K562 (cell line): Measurements from ENCODE around the gene AGFG1. TPM values are rescaled to one million over a fixed set of nuclear protein-coding genes. Genes with fewer than 3 reads are reported as not detected.

Experiments
- ATAC-seq: fragments of 200-7000 bp; cut with Tn5 transposase; 3 replicates; pipeline ENCODE4 v1.9.1; 2020; ENCODE audit warnings: moderate library complexity
- BruUV-seq: library from RNA; stranded (reverse); fragments of 400-500 nt; replicated peaks from 2 replicates; lab custom pipeline; 2021; lab: Mats Ljungman, UMichigan
- CTCF ChIA-PET: fragments of 300-600 bp; formaldehyde crosslinking; extraction: SDS; loops from one replicate; lab custom pipeline; 2021; ENCODE audit warnings: low intra/inter-chr PET ratio; lab: Yijun Ruan, JAX
- POLR2A ChIA-PET: fragments of 300-600, 350-650 bp; sonication (Branson Sonifier 250); formaldehyde crosslinking; extraction: SDS; loops from one replicate; lab custom pipeline; 2021; ENCODE audit warnings: antibody characterized with exemption, inconsistent platforms; lab: Yijun Ruan, JAX
- DNase-seq, 4 experiments: peaks; one replicate each; pipeline versions ENCODE4 v3.0.0 to v3.0.0-alpha.2; 2011 to 2018; ENCODE audit warnings: low spot score in 3 of 4, mixed read lengths in 3 of 4; ENCODE audit errors: extremely low read depth in 1 of 4
- FAIRE-seq: peaks from 2 replicates; lab custom pipeline; 2011; peaks lifted over from hg19 to GRCh38; lab: Jason Lieb, UNC
- H2AFZ ChIP-seq: 2 replicates; pipeline ENCODE4 v1.6.0; 2011; ENCODE audit warnings: low read depth, low read length, control low read depth, inconsistent platforms
- H3K27ac ChIP-seq: fragments of 200-600 bp; 3 replicates; pipeline ENCODE4 v1.8.0; 2011; ENCODE audit warnings: low read depth, mild to moderate bottlenecking, control low read depth, inconsistent platforms, low read length, moderate library complexity, mixed read lengths; ENCODE audit errors: extremely low read depth
- H3K27me3 ChIP-seq, 2 experiments: fragments of 300-600 bp in 1 of 2; 2 replicates in 1 of 2; 3 replicates in 1 of 2; pipeline versions ENCODE4 v1.6.0 to v1.8.0; 2011; ENCODE audit warnings: inconsistent platforms in 2 of 2, low read length in 2 of 2, mild to moderate bottlenecking in 1 of 2, mixed read lengths in 1 of 2, moderate library complexity in 1 of 2; ENCODE audit not compliant: control insufficient read depth in 2 of 2, insufficient read depth in 2 of 2
- H3K36me3 ChIP-seq: fragments of 300-600 bp; 3 replicates; pipeline ENCODE4 v1.8.0; 2011; ENCODE audit warnings: mild to moderate bottlenecking, low read length, inconsistent platforms; ENCODE audit not compliant: control insufficient read depth, insufficient read depth
- H3K4me1 ChIP-seq, 2 experiments: fragments of 200-600 bp in 1 of 2; replicated peaks in 1 of 2; 2 replicates in 1 of 2; 3 replicates in 1 of 2; pipeline versions ENCODE4 v1.5.1 to v1.8.0; 2011; ENCODE audit warnings: inconsistent platforms in 2 of 2, low read length in 2 of 2, mild to moderate bottlenecking in 1 of 2, mixed read lengths in 1 of 2, moderate library complexity in 1 of 2; ENCODE audit not compliant: control insufficient read depth in 2 of 2, insufficient read depth in 2 of 2
- H3K4me2 ChIP-seq: 2 replicates; pipeline ENCODE4 v1.6.1; 2011; ENCODE audit warnings: low read length, control low read depth, inconsistent platforms, mixed read lengths; ENCODE audit not compliant: insufficient read depth
- H3K4me3 ChIP-seq: fragments of 200-600 bp; sonication (generic), shearing (Covaris generic); 2 replicates; pipeline ENCODE4 v1.5.1; 2016; ENCODE audit warnings: control low read depth, inconsistent platforms
- H3K79me2 ChIP-seq: fragments of 200-600 bp; 3 replicates; pipeline ENCODE4 v1.8.0; 2011; ENCODE audit warnings: low read length, inconsistent platforms; ENCODE audit not compliant: control insufficient read depth, insufficient read depth
- H3K9ac ChIP-seq, 2 experiments: 2 replicates each; pipeline versions ENCODE4 v1.6.0 to v1.6.1; 2011; ENCODE audit warnings: low read depth in 2 of 2, low read length in 2 of 2, control low read depth in 1 of 2, inconsistent platforms in 1 of 2, mild to moderate bottlenecking in 1 of 2, mixed read lengths in 1 of 2; ENCODE audit not compliant: insufficient read depth in 1 of 2
- H3K9me1 ChIP-seq: one replicate; pipeline ENCODE4 v1.6.0; 2011; ENCODE audit warnings: inconsistent platforms, mild to moderate bottlenecking, low read length, moderate library complexity; ENCODE audit not compliant: control insufficient read depth, insufficient read depth
- H3K9me3 ChIP-seq: replicated peaks from 2 replicates; pipeline ENCODE4 v1.5.1; 2011; ENCODE audit warnings: low read depth, low read length, inconsistent platforms; ENCODE audit not compliant: control insufficient read depth, insufficient read depth
- H4K20me1 ChIP-seq: replicated peaks from 2 replicates; pipeline ENCODE4 v1.6.1; 2011; ENCODE audit warnings: low read length, inconsistent platforms, mixed read lengths; ENCODE audit not compliant: control insufficient read depth, insufficient read depth
- CBFA2T3 ChIP-seq: fragments of 450-650 bp; IDR thresholded peaks from 2 replicates; pipeline ENCODE4 v1.6.1; 2017
- CTBP1 ChIP-seq: fragments of 450-650 bp; IDR thresholded peaks from 2 replicates; pipeline ENCODE4 v1.6.1; 2016; ENCODE audit warnings: borderline replicate concordance
- DPF2 ChIP-seq: fragments of 450-650 bp; IDR thresholded peaks from 2 replicates; pipeline ENCODE4 v1.6.1; 2016
- JUND ChIP-seq, 2 experiments: IDR thresholded peaks; 2 replicates in 1 of 2; 3 replicates in 1 of 2; pipeline ENCODE4 v1.6.1; 2011; ENCODE audit warnings: borderline replicate concordance in 2 of 2, low read depth in 2 of 2, low read length in 2 of 2, improper control_type of control experiment in 1 of 2, missing biosample characterization in 1 of 2, missing genetic modification characterization in 1 of 2, missing genetic modification reagents in 1 of 2
- KDM2B ChIP-seq: fragments of 250-450 bp; sonication (Bioruptor Pico); IDR thresholded peaks from 2 replicates; pipeline ENCODE4 v1.8.0; 2021; ENCODE audit warnings: mild to moderate bottlenecking, moderate library complexity
- LEF1 ChIP-seq: fragments of 450-650 bp; IDR thresholded peaks from 2 replicates; pipeline ENCODE4 v1.6.1; 2016; ENCODE audit warnings: mild to moderate bottlenecking
- MCM3 ChIP-seq: fragments of 450-650 bp; IDR thresholded peaks from 2 replicates; pipeline ENCODE4 v1.6.1; 2016
- MEF2A ChIP-seq: IDR thresholded peaks from 2 replicates; pipeline ENCODE4 v1.6.1; 2011; ENCODE audit warnings: low read depth, mild to moderate bottlenecking, low read length, moderate library complexity; ENCODE audit not compliant: control insufficient read depth
- NCOR1 ChIP-seq: fragments of 450-650 bp; IDR thresholded peaks from 2 replicates; pipeline ENCODE4 v1.6.1; 2016; ENCODE audit warnings: mild to moderate bottlenecking, moderate library complexity
- RAD51 ChIP-seq: fragments of 450-650 bp; IDR thresholded peaks from 2 replicates; pipeline ENCODE4 v1.7.1; 2016; ENCODE audit warnings: low read depth, mild to moderate bottlenecking, borderline replicate concordance
- ZBTB7A ChIP-seq: IDR thresholded peaks from 2 replicates; pipeline ENCODE4 v1.6.1; 2011; ENCODE audit warnings: low read depth, mild to moderate bottlenecking, low read length, moderate library complexity, borderline replicate concordance; ENCODE audit not compliant: control insufficient read depth
- ZEB2 ChIP-seq: fragments of 450-650 bp; IDR thresholded peaks from 2 replicates; pipeline ENCODE4 v1.6.1; 2016
- ZNF384 ChIP-seq: IDR thresholded peaks from 2 replicates; pipeline ENCODE4 v1.6.1; 2012; ENCODE audit warnings: low read depth, low read length, improper control_type of control experiment
- WGBS: fragments of 100-300 bp; shearing (Covaris generic); methylation state at CpG from one replicate; pipeline ENCODE4 v1.1.6; 2016; ENCODE audit warnings: low coverage, mixed read lengths; ENCODE audit not compliant: insufficient coverage; ENCODE audit errors: missing lambda C conversion rate; 5-methylcytosine and 5-hydroxymethylcytosine counted together
- in situ Hi-C: fragments of 300-500 bp; cut with MboI; formaldehyde crosslinking; loops from 4 replicates; pipeline ENCODE4 v1.15.0; 2018; ENCODE audit warnings: inconsistent platforms, mixed read lengths
- intact Hi-C: fragments of 100-400 bp; cut with micrococcal nuclease; formaldehyde crosslinking; loops from 2 replicates; pipeline ENCODE4 v1.14.2; 2022
- polyA plus RNA-seq, 8 experiments: library from polyadenylated mRNA; depleted of rRNA in 4 of 8; stranded (reverse) in 5 of 8; unstranded in 3 of 8; fragments of >200 nt; fragmentation: Nextera tagmentation in 2 of 8; fragmentation: Illumina TruSeq in 1 of 8; extraction: Ambion mirVana in 2 of 8; extraction: Trizol in 1 of 8; gene quantifications; 2 replicates each; pipeline versions ENCODE4 v1.2.1 to v1.2.3, GENCODE V29; 2011 to 2014; ENCODE audit warnings: inconsistent platforms in 1 of 8, missing spikeins in 1 of 8
- total RNA-seq, 7 experiments: library from RNA; depleted of rRNA in 6 of 7; stranded (reverse); fragments of >200 nt in 6 of 7; fragmentation: Illumina TruSeq in 2 of 7; extraction: Trizol in 2 of 7; gene quantifications; 2 replicates each; pipeline versions ENCODE4 v1.2.1 to v1.2.3, GENCODE V29; 2011 to 2021; ENCODE audit warnings: low replicate concordance in 1 of 7
- TF ChIP-seq, protein P1 (sequence below), 3 experiments: IDR thresholded peaks in 2 of 3; conservative IDR thresholded peaks in 1 of 3; 2 replicates each; pipeline ENCODE4 v1.5.1; 2011 to 2012; ENCODE audit warnings: low read length in 3 of 3, mild to moderate bottlenecking in 3 of 3, control low read depth in 2 of 3, improper control_type of control experiment in 1 of 3, inconsistent platforms in 1 of 3, low read depth in 1 of 3, mixed read lengths in 1 of 3, moderate library complexity in 1 of 3; ENCODE audit not compliant: insufficient read depth in 2 of 3
- TF ChIP-seq, protein P2 (sequence below): fragments of 450-650 bp; IDR thresholded peaks from 2 replicates; pipeline ENCODE4 v1.6.1; 2016
- TF ChIP-seq, protein P3 (sequence below): fragments of 450-650 bp; formaldehyde crosslinking; IDR thresholded peaks from 2 replicates; pipeline ENCODE4 v1.4.0; 2020; ENCODE audit warnings: mild to moderate bottlenecking, moderate library complexity

The AGFG1 gene
- total and polyA plus RNA-seq, 9 of the 15 experiments (the other 6 are each of a cell fraction or from before 2014, with no cell fraction given): 11.2 to 97.5 (median 36.0) TPM

DNA sequence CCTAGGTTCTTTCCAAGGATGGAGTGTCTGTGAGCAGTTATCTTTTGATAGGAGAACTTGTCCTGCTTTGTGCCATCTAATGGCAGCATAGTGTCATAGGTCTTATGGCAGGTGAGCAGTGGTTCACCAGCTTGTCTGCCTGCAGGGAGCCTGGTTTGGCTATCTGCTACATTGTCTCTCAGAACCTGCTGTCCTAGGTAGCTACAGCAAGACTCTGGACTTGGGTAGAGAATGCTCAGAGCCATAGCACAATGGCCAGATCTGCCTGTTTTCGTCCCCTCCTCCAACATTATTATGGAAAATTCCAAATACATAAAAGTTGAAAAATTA, 28.3 kb downstream of the AGFG1 start (continued):
- TF ChIP-seq, protein P1, sequence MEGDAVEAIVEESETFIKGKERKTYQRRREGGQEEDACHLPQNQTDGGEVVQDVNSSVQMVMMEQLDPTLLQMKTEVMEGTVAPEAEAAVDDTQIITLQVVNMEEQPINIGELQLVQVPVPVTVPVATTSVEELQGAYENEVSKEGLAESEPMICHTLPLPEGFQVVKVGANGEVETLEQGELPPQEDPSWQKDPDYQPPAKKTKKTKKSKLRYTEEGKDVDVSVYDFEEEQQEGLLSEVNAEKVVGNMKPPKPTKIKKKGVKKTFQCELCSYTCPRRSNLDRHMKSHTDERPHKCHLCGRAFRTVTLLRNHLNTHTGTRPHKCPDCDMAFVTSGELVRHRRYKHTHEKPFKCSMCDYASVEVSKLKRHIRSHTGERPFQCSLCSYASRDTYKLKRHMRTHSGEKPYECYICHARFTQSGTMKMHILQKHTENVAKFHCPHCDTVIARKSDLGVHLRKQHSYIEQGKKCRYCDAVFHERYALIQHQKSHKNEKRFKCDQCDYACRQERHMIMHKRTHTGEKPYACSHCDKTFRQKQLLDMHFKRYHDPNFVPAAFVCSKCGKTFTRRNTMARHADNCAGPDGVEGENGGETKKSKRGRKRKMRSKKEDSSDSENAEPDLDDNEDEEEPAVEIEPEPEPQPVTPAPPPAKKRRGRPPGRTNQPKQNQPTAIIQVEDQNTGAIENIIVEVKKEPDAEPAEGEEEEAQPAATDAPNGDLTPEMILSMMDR (IDR thresholded peaks at IDR 0.05 in 2 of 3, conservative IDR thresholded peaks at IDR 0.05 in 1 of 3; ENCODE audit: insufficient read depth in 2 of 3, low read depth in 1 of 3, low read length in 3 of 3): no peak

DNA sequence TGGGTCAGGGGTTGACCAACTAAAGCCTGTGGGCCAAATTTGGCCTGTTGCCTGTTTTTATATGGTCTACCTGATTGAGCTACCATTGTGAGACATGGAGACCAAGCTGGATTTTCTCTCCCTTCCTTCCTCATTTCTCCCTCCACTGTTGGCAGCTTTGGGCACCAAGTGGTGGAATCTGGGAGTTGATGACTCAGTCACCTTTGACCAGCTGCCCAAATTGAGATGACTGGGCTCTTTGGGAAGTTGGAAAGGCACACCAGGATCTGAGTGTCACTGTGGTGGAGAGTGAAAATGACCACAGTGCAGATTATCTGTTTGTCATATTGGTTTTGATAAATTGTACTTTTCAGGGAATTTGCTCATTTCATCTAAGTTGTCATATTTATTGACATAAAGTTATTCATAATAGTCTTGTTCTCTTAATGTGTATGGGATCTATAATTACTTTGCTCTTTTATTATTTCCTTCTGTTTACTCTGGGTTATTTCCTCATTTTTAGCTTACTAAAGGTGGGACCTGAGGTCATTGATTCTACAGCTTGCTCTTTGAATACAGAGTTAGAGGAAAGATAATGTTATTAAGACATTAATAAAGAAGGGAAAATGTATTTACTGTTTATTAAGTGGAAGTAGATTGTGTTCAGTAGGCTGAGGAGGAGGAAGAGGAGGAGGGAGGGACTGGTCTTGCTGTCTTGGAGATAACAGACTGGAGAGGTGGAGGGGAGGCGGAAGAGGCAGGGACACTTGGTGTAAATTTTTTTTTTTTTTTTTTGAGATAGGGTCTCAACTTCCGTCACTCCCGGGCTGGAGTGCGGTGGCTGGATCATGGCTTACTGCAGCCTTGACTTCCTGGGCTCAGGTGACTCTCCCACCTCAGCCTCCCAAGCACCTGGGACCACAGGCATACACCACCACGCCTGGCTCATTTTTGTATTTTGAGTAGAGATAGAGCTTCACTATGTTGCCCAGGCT, 31.8 kb downstream of the AGFG1 start:
- in situ Hi-C loops (no loop called here), intact Hi-C loops (no loop called here)
- Histone ChIP-seq H3K27ac (peak overlapping the region; percentile 72), H3K9me3 (no peaks in the 10 kb centered on the region), H3K4me1 (peaks cover 3 to 9% of the 10 kb centered on the region in 2 experiments; a peak in 4 of 5 replicates), H3K79me2 (peaks cover 91% of the 10 kb centered on the region), H3K9me1 (peaks cover 2% of the 10 kb centered on the region), H4K20me1 (no peaks in the 10 kb centered on the region), H3K9ac (peak overlapping the region; percentile 55 to 84), H3K4me2 (peak overlapping the region; percentile 63), H3K27me3 (no peaks in the 10 kb centered on the region), H3K4me3 (peak overlapping the region; percentile 19; the same call in 1 of the 2 replicates), H3K36me3 (peaks cover 5% of the 10 kb centered on the region; the same call in 1 of the 3 replicates), H2AFZ (0 out of 2 replicates have a peak overlapping the region, but pooled peaks have one; percentile 38)
- peak; percentile 31 to 77 (median 50) for DNase-seq
- peak; percentile 84 for ATAC-seq
- CTCF ChIA-PET: no interaction called here
- peak; percentile 93 for FAIRE-seq
- 5% methylated on average over 2 of the region's 5 CpGs for WGBS
- BruUV-seq: no TSS peak
- POLR2A ChIA-PET: interaction anchor here (0.8 kb wide), 2 partner anchors 9 to 27 kb away, joined by 3 read pairs; no protein-coding TSS in a partner anchor
- TF ChIP-seq MCM3: no peak
- peak; percentile 76 for TF ChIP-seq JUND (IDR thresholded peaks at IDR 0.05; ENCODE audit: borderline replicate concordance, low read depth, low read length)
- TF ChIP-seq JUND (tag; IDR thresholded peaks at IDR 0.05; ENCODE audit: borderline replicate concordance, low read depth, low read length): peak; percentile 78; the same call in 2 of the 3 replicates
- TF ChIP-seq, protein P2, sequence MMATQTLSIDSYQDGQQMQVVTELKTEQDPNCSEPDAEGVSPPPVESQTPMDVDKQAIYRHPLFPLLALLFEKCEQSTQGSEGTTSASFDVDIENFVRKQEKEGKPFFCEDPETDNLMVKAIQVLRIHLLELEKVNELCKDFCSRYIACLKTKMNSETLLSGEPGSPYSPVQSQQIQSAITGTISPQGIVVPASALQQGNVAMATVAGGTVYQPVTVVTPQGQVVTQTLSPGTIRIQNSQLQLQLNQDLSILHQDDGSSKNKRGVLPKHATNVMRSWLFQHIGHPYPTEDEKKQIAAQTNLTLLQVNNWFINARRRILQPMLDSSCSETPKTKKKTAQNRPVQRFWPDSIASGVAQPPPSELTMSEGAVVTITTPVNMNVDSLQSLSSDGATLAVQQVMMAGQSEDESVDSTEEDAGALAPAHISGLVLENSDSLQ: peak; percentile 55
- no peak for TF ChIP-seq RAD51
- peak; percentile 66 for TF ChIP-seq ZEB2
- TF ChIP-seq CTBP1: no peak
- no peak for TF ChIP-seq KDM2B (CRISPR knock-in tag)
- no peak for TF ChIP-seq LEF1
- peak; percentile 78 for TF ChIP-seq DPF2
- peak; percentile 86 for TF ChIP-seq ZNF384
- TF ChIP-seq, protein P3, sequence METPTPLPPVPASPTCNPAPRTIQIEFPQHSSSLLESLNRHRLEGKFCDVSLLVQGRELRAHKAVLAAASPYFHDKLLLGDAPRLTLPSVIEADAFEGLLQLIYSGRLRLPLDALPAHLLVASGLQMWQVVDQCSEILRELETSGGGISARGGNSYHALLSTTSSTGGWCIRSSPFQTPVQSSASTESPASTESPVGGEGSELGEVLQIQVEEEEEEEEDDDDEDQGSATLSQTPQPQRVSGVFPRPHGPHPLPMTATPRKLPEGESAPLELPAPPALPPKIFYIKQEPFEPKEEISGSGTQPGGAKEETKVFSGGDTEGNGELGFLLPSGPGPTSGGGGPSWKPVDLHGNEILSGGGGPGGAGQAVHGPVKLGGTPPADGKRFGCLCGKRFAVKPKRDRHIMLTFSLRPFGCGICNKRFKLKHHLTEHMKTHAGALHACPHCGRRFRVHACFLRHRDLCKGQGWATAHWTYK (CRISPR knock-in tag): no peak
- TF ChIP-seq MEF2A: no peak
- TF ChIP-seq ZBTB7A: peak; percentile 49; the same call in 1 of the 2 replicates
- TF ChIP-seq CBFA2T3: peak; percentile 63
- peak; percentile 22; the same call in 1 of the 2 replicates for TF ChIP-seq NCOR1
